AG10803 (cell line): ENCODE data around the gene ADRA2C.

Experiments used
- DNase-seq: peaks from one replicate; pipeline ENCODE4 v3.0.0; 2010; ENCODE audit warnings: low read depth
- H3K4me3 ChIP-seq: 2 replicates; pipeline ENCODE4 v1.5.1; 2011; ENCODE audit warnings: mild to moderate bottlenecking, low read length, control low read depth
- CTCF ChIP-seq: conservative IDR thresholded peaks from 2 replicates; pipeline ENCODE4 v1.5.1; 2011; ENCODE audit warnings: mild to moderate bottlenecking, low read length, control low read depth, inconsistent platforms

ADRA2C gene

GRCh38 chr4:3768842-3769641 is 2.9 kb downstream of the ADRA2C start:
- no peak for TF ChIP-seq CTCF
- no peak for DNase-seq
- H3K4me3 ChIP-seq = no peak overlapping the region

DNA sequence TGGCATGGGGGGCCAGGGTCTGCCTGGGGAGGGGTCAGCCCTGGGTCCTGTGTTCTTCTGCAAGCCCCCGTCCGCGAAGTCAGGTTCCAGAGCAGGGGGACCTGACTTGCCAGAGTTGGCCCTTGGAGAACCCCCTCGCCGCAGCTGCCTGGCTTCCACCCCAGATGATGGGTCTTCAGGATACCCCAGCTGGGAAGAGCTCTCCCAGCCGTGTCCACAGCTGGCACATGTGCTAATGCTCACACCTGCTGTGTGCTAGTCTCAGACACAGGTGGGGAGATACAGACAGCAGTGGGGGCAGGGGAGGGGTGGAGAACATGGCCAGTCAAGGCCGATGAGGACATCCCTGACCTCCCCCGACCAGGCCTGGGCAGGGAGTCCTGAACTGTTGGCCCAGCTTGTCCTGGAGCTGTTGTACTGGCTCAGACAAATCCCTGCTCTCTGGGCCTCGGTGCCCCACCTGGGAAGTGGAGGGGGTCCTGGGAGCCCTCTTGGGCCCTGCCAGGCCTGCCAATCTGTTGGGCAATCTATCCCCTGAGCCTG is 3.5 kb downstream of the ADRA2C start:
- TF ChIP-seq CTCF = no peak
- H3K4me3 ChIP-seq = no peak overlapping the region
- DNase-seq = no peak

GRCh38 chr4:3770323-3771163 is 4.4 kb downstream of the ADRA2C start:
- H3K4me3 ChIP-seq = no peak overlapping the region
- TF ChIP-seq CTCF = no peak
- DNase-seq = no peak

GRCh38 chr4:3771164-3771809 is 5.1 kb downstream of the ADRA2C start:
- DNase-seq = no peak
- H3K4me3 ChIP-seq = no peak overlapping the region
- no peak for TF ChIP-seq CTCF

DNA sequence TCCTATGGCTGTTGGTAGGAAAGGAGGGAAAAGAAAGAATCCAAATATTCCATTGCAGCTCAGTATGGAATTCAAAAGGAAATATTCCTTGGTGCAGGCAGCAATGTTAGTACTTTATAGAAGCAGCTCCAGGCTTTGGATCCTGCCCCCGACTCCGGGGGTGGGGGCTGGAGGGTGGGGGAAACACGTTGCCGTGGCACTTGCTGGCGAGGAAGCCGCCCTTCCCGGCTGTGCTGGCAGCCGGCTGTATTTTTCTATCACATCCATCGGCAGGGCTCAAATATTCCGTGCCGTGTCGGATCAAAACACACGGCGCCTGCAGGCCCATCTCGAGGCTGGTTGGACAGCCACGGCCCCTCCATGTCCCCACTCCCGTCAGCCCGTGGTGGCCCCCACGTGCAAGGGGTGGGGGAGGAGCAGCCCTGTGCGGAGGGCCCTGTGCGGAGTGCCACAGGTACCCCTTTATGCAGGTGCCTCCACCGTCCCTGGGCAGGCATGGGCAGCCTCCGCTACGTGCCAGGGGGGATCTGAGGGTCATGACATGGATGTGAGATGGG is 5.8 kb downstream of the ADRA2C start:
- TF ChIP-seq CTCF = no peak
- no peak for DNase-seq
- no peak overlapping the region for H3K4me3 ChIP-seq

- TF ChIP-seq CTCF = no peak
- H3K4me3 ChIP-seq = no peak overlapping the region
- DNase-seq = no peak
These were observed 6.4 kb downstream of the ADRA2C start for GRCh38 chr4:3772632-3773031.
